Right renal pelvis (tissue), 4 donors: ENCODE results near the gene FOXN4. TPM values are rescaled to one million over a fixed set of nuclear protein-coding genes. Genes with fewer than 3 reads are reported as not detected.

ENCODE experiments used
- DNase-seq, 4 donors: peaks; one replicate each; pipeline ENCODE4 v3.0.0-alpha.2; 2013; ENCODE audit warnings: low read depth in 4 of 4, low spot score in 3 of 4, missing footprints in 1 of 4
- polyA plus RNA-seq, 4 donors: library from polyadenylated mRNA; unstranded; fragments of 120-200 nt; gene quantifications; one replicate each; pipeline ENCODE4 v1.2.1, GENCODE V29; 2013; ENCODE audit not compliant: insufficient read length in 4 of 4

The FOXN4 gene
- polyA plus RNA-seq, 4 donors, result 1.3 to 2.7 (median 1.6) TPM

DNA sequence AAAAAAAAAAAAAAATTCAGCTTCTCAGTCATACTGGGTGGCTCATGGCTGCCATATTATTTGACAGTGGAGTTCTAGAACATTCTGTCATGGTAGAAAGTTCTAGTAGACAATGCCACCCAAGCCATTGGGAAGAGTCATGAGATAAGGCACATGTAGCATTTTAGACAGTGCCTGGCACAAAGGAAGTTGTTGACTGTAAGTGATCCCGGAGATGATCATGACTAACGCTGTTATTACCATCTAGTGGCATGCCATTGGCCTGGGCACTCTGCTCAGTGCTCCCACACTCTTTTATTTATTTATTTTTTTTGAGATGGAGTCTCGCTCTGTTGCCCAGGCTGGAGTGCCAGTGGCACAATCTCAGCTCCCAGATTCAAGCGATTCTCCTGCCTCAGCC is 80.4 kb downstream of the FOXN4 start:
- DNase-seq, result no peak

Other genes starting within 250 kb of the FOXN4 start
- 10 to 100 TPM; 23.9 to 32.8 (median 30.1) TPM for gene ALKBH2, start 215.8 kb downstream of the FOXN4 start, polyA plus RNA-seq
- 10 to 100 TPM; 67.3 to 70.1 (median 67.5) TPM for gene UNG, start 211.7 kb downstream of the FOXN4 start, polyA plus RNA-seq
- 10 to 100 TPM; 14.8 to 18.0 (median 16.8) TPM for gene ACACB, start 192.7 kb downstream of the FOXN4 start, polyA plus RNA-seq
- 1 to 10 TPM in 2 of 4 donors, under 1 TPM in 2; 0.79 to 2.0 (median 0.95) TPM for gene MYO1H, start 38.6 kb upstream of the FOXN4 start, polyA plus RNA-seq
- 10 to 100 TPM; 48.2 to 58.6 (median 51.7) TPM for gene KCTD10, start 168.0 kb upstream of the FOXN4 start, polyA plus RNA-seq
- gene UBE3B, start 168.3 kb upstream of the FOXN4 start, polyA plus RNA-seq, result 10 to 100 TPM; 29.6 to 35.4 (median 32.2) TPM